Measurements from ENCODE around the gene SLC3A2. TPM values are rescaled to one million over a fixed set of nuclear protein-coding genes. Genes with fewer than 3 reads are reported as not detected.

Gene SLC3A2
- total RNA-seq, 1 donor from 2014 or later, result 380 TPM

- Mint-ChIP-seq H3K36me3 (ENCODE audit: low read depth) (no peaks in the 10 kb centered on the region), H3K27me3 (ENCODE audit: low read depth) (peaks cover 4% of the 10 kb centered on the region), H3K4me3 (ENCODE audit: unreplicated experiment) (no peak overlapping the region), H3K4me1 (ENCODE audit: low read depth) (no peaks in the 10 kb centered on the region), H3K9me3 (ENCODE audit: low read depth) (no peaks in the 10 kb centered on the region), H3K27ac (ENCODE audit: unreplicated experiment) (no peak overlapping the region)
- DNase-seq (ENCODE audit: low spot score), result no peak
- TF ChIP-seq, protein P1, sequence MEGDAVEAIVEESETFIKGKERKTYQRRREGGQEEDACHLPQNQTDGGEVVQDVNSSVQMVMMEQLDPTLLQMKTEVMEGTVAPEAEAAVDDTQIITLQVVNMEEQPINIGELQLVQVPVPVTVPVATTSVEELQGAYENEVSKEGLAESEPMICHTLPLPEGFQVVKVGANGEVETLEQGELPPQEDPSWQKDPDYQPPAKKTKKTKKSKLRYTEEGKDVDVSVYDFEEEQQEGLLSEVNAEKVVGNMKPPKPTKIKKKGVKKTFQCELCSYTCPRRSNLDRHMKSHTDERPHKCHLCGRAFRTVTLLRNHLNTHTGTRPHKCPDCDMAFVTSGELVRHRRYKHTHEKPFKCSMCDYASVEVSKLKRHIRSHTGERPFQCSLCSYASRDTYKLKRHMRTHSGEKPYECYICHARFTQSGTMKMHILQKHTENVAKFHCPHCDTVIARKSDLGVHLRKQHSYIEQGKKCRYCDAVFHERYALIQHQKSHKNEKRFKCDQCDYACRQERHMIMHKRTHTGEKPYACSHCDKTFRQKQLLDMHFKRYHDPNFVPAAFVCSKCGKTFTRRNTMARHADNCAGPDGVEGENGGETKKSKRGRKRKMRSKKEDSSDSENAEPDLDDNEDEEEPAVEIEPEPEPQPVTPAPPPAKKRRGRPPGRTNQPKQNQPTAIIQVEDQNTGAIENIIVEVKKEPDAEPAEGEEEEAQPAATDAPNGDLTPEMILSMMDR (IDR thresholded peaks at IDR 0.05), result no peak
Measured at GRCh38 chr11:62911137-62912130, 30.7 kb downstream of the SLC3A2 start.

GRCh38 chr11:62912268-62912667 lies 31.6 kb downstream of the SLC3A2 start:
- DNase-seq (ENCODE audit: low spot score), result no peak
- no peaks in the 10 kb centered on the region for H3K4me1 Mint-ChIP-seq (ENCODE audit: low read depth)
- no peaks in the 10 kb centered on the region for H3K36me3 Mint-ChIP-seq (ENCODE audit: low read depth)

GRCh38 chr11:62914416-62914815 lies 33.7 kb downstream of the SLC3A2 start:
- no peak for DNase-seq (ENCODE audit: low spot score)
- no peak overlapping the region for H3K4me3 Mint-ChIP-seq (ENCODE audit: unreplicated experiment)
- H3K9me3 Mint-ChIP-seq (ENCODE audit: low read depth), result no peaks in the 10 kb centered on the region
- TF ChIP-seq, protein P1 (IDR thresholded peaks at IDR 0.05), result no peak
- no peak overlapping the region for H3K27ac Mint-ChIP-seq (ENCODE audit: unreplicated experiment)
- H3K36me3 Mint-ChIP-seq (ENCODE audit: low read depth), result no peaks in the 10 kb centered on the region
- peaks cover 17% of the 10 kb centered on the region for H3K27me3 Mint-ChIP-seq (ENCODE audit: low read depth)
- H3K4me1 Mint-ChIP-seq (ENCODE audit: low read depth), result no peaks in the 10 kb centered on the region

More at GRCh38 chr11:62912268-62912667, 31.6 kb downstream of the SLC3A2 start:
- TF ChIP-seq, protein P1 (IDR thresholded peaks at IDR 0.05), result no peak
- Mint-ChIP-seq H3K9me3 (ENCODE audit: low read depth) (no peaks in the 10 kb centered on the region), H3K27me3 (ENCODE audit: low read depth) (peaks cover 7% of the 10 kb centered on the region), H3K27ac (ENCODE audit: unreplicated experiment) (no peak overlapping the region), H3K4me3 (ENCODE audit: unreplicated experiment) (no peak overlapping the region)

DNA sequence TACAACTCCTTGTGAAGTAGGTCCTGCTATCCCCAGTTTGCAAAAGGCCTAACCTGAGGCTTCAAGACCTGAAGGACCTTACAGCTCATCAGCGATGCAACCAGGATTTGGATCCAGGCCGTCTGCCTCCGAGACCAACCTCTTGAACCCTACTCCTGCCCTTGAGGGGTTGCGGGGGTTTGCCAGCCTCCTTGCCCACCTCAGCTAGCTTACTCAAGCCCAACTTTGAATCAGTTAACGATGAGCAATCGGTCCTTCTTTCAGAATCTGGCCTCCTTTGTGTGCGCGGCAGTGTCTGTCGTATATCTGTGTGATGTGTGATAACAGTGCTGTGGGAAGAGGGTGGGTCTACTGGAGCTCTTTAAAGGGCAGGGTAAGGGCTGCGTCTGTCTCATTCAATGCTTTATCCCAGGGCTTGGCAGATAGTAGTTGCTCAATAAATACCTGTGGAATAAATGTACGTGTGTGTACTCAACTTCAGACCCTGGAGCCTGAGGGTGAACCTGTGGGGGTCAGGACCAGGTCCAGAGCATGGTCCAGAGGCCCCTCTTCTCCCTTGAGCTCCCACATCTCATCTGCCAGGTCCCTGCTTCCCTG lies 37.3 kb downstream of the SLC3A2 start:
- Mint-ChIP-seq H3K4me1 (ENCODE audit: low read depth) (peaks cover 15% of the 10 kb centered on the region), H3K36me3 (ENCODE audit: low read depth) (no peaks in the 10 kb centered on the region), H3K9me3 (ENCODE audit: low read depth) (no peaks in the 10 kb centered on the region), H3K27ac (ENCODE audit: unreplicated experiment) (no peak overlapping the region), H3K27me3 (ENCODE audit: low read depth) (peaks cover 32% of the 10 kb centered on the region), H3K4me3 (ENCODE audit: unreplicated experiment) (no peak overlapping the region)
- no peak for DNase-seq (ENCODE audit: low spot score)
- TF ChIP-seq, protein P1 (IDR thresholded peaks at IDR 0.05), result no peak

GRCh38 chr11:62918531-62918930 lies 37.8 kb downstream of the SLC3A2 start:
- Mint-ChIP-seq H3K27ac (ENCODE audit: unreplicated experiment) (no peak overlapping the region), H3K4me1 (ENCODE audit: low read depth) (peaks cover 17% of the 10 kb centered on the region), H3K27me3 (ENCODE audit: low read depth) (peaks cover 35% of the 10 kb centered on the region), H3K4me3 (ENCODE audit: unreplicated experiment) (no peak overlapping the region), H3K9me3 (ENCODE audit: low read depth) (no peaks in the 10 kb centered on the region), H3K36me3 (ENCODE audit: low read depth) (no peaks in the 10 kb centered on the region)
- DNase-seq (ENCODE audit: low spot score), result no peak
- TF ChIP-seq, protein P1 (IDR thresholded peaks at IDR 0.05), result no peak

All from chondrocyte (in vitro differentiated cells).